Sigmoid colon (tissue), 4 donors: Measurements from ENCODE around the gene AHR.

Source experiments
- EP300 ChIP-seq, 4 donors: sonication (generic); formaldehyde crosslinking; IDR thresholded peaks; one replicate each; pipeline ENCODE4 v1.6.1; 2017; ENCODE audit warnings: antibody characterized with exemption in 4 of 4
- POLR2AphosphoS5 ChIP-seq, 4 donors: sonication (generic); formaldehyde crosslinking; IDR thresholded peaks; one replicate each; pipeline ENCODE4 v1.6.1; 2017; ENCODE audit warnings: antibody characterized with exemption in 4 of 4
- TF ChIP-seq, protein P1 (sequence below), 4 experiments: fragments of 450-650 bp in 3 of 4; fragments of 200-600 bp in 1 of 4; IDR thresholded peaks; one replicate each; pipeline ENCODE4 v1.5.1; 2016 to 2019; ENCODE audit warnings: antibody characterized with exemption in 4 of 4, mild to moderate bottlenecking in 3 of 4, moderate library complexity in 2 of 4

DNA sequence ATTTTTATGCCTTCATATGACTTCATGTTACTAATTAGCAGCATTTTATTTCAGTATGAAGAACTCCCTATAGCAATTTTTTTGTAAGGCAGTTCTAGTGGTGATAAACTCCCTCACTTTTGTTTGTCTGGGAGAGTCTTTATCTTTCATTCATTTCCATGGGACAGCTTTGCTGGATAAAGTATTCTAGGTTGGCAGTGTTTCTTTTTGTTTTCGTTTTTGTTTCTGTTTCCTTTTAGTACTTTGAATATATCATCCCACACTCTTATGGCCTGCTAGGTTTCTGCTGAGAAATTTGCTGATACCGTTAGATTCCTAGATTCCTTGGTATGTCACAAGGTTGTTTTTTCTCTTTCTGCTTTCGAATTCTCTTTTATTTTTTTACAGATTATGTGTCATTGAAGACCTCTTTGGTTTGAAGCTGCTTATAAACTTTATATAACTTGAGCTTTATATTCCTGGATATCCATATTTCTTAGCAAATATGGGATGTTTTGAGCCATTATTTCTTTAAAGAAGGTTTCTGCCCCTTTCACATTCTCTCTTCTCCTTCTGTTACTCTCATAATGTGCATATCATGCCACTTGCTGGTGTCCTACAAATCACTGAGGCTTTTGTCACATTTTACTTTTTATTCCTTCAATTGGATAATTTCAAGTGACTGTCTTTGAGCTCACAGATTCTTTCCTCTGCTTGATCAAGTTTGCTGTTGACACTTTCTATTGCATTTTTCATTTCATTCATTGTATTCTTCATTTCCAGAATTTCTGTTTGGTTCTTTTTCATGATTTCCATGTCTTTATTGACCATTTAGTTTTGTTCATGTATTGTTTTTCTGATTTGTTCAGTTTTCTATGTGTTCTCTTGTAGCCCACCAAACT lies 28.9 kb upstream of the AHR start:
- TF ChIP-seq, protein P1, sequence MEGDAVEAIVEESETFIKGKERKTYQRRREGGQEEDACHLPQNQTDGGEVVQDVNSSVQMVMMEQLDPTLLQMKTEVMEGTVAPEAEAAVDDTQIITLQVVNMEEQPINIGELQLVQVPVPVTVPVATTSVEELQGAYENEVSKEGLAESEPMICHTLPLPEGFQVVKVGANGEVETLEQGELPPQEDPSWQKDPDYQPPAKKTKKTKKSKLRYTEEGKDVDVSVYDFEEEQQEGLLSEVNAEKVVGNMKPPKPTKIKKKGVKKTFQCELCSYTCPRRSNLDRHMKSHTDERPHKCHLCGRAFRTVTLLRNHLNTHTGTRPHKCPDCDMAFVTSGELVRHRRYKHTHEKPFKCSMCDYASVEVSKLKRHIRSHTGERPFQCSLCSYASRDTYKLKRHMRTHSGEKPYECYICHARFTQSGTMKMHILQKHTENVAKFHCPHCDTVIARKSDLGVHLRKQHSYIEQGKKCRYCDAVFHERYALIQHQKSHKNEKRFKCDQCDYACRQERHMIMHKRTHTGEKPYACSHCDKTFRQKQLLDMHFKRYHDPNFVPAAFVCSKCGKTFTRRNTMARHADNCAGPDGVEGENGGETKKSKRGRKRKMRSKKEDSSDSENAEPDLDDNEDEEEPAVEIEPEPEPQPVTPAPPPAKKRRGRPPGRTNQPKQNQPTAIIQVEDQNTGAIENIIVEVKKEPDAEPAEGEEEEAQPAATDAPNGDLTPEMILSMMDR (IDR thresholded peaks at IDR 0.05): no peak
- TF ChIP-seq EP300 (IDR thresholded peaks at IDR 0.05): no peak
- no peak for TF ChIP-seq POLR2AphosphoS5 (IDR thresholded peaks at IDR 0.05)
